CD4-positive, alpha-beta T cell treated with Interleukin-21 for 1 hour (primary cell): ENCODE results near the gene SH3RF1.

Source experiments
- DNase-seq: peaks from one replicate; pipeline ENCODE4 v3.0.0-alpha.2; 2020

Gene SH3RF1

DNA sequence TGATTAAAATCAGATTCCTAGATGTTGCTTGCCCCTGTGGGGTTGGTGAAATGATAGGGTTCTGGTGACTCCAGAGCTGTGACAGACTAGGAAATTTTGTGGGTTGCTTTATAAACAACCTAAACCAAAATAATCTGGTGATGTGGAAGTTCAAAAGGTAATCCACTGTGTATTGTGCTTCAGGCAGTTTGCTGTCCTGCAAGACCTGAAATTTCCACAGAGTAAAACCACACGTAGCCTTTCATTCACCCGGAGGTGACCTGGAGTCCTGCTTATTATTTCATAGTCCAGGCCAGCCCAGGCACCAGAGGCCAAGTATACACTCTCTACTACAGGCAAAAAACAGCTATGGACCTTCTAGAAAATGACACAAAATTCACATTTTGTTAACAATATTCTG lies 146.1 kb downstream of the SH3RF1 start:
- no peak for DNase-seq

DNA sequence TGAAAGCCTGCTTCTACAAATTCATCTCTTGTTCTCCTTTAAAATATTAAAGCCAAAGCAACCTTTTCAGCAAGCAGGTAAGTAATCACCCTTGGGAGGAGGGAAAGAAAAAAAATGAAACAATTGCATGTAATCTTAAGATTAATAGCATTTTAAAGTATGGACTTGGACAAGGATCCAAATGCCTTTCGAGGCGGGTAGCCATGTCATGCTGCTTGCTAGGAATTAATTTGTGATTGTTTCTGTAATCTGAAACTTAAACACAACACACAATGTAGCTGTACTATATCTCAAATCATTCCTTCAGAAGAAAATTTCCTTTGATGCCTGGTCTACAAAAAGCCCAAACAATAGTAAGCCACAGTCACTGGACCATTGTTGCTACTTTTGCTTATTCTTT lies 148.3 kb downstream of the SH3RF1 start:
- no peak for DNase-seq

GRCh38 chr4:169121861-169122382 lies 148.8 kb downstream of the SH3RF1 start:
- DNase-seq = no peak

GRCh38 chr4:169120624-169121023 lies 150.1 kb downstream of the SH3RF1 start:
- DNase-seq = no peak

DNA sequence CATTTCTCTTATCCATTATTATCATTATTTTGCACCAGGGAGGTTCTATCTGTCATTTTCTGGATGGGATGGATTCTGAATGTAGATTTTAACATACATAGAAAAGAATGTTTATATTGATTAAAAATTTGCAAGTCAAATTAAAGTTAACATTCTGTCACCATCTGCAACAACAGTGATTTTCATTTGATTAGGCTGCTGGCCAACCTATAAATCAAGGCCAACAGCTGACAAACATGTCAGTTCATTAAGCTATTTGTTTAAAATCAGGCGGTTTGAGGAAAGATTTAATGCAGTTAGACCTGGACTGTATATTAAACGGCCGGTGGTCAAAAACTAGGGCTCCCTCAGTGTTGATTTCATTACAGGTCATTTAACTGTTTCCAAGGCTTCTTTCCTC lies 151.2 kb downstream of the SH3RF1 start:
- no peak for DNase-seq

DNA sequence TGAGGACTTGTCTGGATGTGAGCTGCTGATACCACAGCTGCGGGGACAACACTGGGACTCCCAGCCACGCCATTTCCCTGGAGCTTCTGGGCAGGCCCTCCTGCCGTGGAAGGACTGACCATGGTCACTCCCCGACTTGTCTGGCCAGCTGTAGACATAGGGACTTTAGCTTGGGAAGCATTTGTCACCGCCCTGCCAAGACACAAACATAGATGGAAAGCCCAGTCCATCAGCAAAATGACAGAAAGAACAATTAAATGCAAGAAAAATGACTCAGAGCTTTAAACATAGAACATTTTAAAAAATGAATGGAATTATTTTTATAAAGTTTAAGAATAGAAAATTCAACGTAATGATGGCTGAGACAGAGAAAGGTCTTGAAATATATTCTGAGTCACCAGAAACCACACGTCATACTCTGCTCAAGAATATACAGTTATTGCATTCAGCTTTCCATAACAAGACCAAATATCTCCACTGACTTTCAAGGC lies 153.1 kb downstream of the SH3RF1 start:
- no peak for DNase-seq

GRCh38 chr4:169116270-169116901 lies 154.4 kb downstream of the SH3RF1 start:
- DNase-seq = no peak

- DNase-seq = no peak
Measured at GRCh38 chr4:169115897-169116254, 154.9 kb downstream of the SH3RF1 start.

DNA sequence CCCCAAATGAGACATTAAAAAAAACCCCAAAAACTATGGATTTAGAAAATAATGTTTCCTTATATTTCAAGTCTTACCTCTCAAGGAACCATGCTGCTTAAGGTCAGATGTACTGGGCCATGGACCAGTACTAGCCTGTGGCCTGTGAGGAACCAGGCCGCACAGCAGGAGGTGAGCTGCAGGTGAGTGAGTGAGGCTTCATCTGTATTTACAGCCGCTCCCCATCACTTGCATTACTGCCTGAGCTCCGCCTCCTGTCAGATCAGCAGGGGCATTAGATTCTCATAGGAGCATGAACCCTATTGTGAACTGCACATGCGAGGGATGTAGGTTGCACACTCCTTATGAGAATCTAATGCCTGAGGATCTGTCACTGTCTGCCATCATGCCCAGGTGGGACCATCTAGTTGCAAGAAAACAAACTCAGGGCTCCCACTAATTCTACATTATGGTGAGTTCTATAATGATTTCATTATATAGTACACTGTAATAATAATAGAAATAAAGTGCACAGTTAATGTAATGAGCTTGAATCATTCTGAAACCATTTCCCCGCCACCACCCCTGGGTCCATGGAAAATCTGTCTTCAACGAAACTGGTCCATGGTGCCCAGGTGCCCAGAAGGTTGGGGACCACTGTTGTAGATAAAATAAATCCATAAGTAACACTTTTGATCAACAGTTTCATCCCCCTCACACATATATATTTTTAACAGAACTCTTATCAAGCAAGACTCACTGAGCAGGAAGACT lies 155.4 kb downstream of the SH3RF1 start:
- DNase-seq = no peak

DNA sequence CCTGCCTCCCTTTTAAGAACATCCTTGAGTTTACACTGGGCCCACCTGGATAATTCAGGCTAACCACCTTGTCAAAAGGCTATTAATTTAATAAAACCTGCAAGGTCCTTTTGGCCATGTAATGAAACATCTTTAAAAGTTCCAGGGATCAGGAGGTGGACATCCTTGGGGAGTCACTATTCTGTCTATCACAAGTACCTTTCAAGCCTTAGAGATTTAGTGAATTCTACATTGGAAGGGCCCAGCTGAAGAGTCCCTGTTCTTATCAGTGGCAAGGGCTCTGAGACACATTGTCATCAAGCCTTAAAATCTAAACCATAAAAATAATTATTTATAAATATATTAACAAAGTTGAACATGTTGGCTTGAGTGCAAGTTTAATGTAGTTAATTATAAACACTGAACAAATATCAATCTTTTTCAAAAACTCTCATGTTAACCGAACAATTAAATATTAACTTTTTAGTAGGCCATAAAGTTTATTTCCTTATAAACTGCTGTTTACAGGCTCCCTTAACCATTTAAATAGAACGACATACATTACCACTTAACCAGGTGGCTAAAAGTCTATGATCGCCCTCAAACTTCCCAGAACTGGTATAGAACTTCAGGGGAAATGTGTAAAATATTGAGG lies 156.3 kb downstream of the SH3RF1 start:
- DNase-seq = no peak

DNA sequence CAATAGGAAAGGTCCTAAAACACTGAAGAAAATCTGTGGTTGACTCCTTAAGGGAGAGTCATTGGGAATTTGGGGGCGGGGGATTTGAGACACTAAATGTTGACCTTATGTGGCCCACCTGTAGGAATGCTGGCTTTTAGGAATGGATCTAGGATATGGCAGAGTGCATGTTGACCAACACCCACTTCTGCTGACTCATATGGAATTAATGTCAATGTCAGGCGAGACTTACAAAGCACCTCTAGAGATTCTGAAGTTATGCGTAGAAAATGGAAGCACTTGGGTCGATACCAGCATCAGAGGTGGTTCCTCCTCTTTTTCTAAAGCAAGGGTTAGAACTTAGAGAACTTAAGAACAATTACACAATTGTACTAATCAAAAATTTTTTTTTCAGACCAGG lies 160.1 kb downstream of the SH3RF1 start:
- DNase-seq = no peak

- no peak for DNase-seq
Measured at GRCh38 chr4:169109035-169109675, 161.6 kb downstream of the SH3RF1 start.

- no peak for DNase-seq
Measured at GRCh38 chr4:169108303-169108702, 162.5 kb downstream of the SH3RF1 start.

GRCh38 chr4:169107528-169107927 lies 163.2 kb downstream of the SH3RF1 start:
- DNase-seq = no peak

DNA sequence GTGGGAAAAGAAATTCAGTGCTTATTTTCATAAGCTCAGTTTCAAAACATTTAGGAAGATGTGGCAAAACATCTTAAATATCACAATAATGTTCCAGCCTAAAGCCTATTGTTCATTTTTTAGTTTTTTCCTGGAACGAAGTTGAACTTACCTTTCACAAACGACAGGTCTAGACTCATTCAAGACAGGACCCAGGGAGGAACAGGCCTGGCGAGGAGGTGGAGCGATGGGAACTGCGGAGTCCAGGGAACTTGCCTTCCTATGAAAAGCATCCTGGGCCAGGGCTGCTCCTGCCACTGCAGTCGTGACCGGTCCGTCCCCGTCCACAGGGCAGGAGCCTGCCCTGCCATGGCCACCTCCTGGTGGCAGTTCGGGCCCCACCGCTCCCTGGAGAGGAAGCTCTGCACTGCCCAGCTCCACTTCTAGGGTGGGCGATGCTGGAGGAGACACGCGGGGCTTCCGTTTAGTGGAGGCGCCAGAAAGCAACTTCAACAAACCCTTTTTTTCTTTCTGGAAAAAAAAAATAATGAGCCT lies 164.0 kb downstream of the SH3RF1 start:
- no peak for DNase-seq

GRCh38 chr4:169105620-169106019 lies 165.1 kb downstream of the SH3RF1 start:
- no peak for DNase-seq

DNA sequence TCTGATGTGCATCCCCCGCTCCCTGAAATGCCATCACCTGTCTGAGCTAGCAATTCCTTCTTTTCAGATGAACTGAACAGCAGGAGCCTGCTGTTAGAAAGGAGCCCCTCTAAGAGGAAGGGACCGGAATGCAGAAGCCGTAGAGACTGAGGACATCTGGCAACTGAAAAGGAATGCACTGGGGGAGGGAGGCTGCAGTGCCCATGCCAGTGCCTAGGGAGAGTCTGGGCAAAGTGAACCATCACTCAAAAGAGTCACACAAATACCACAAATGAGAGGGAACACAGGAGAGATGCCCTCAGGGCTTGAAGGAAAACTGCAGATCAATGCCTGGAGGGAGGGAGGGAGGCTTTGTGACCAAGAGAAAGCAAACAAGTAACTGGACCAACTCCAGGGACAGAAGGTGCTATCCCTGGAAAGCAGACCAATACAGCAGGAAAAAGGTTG lies 166.8 kb downstream of the SH3RF1 start:
- no peak for DNase-seq

DNA sequence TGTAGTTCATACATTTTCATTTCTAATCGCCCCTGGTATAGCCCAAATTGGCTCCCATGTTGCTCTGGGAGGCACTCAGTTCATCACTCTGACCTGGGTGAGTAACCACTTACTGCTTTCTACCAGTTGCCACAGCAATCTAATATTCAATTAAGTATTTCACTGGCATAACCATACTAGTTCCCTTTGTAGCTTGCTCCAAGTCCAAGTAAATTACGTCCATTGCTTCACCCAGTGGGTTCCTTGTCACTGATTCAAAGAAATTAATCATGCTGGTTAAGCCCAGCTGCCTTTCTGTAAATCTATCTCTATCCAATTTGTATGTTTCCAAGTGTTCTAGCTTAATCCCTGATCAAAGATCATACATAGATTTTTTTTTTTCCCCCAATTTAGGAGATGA lies 168.7 kb downstream of the SH3RF1 start:
- no peak for DNase-seq

DNA sequence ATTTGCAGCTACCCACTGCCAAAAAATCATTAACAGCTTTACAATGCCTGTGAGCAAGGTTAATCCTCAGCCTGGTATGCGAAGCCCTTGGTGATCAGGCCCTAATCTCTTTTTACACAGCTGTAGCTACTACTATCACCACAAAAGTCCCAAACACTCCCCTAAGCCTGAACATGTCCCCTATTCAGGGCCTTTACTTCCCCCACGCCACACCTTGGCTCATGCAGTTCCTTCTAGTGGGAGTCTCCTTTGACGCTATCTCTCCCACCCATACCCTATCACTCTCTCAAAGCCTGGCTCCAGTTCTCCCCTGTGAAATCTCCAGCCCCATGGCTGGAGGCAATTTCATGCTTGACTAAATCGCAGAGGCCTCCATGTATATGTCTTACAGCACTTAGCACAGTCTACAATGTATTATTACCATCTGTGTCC lies 170.1 kb downstream of the SH3RF1 start:
- no peak for DNase-seq

DNA sequence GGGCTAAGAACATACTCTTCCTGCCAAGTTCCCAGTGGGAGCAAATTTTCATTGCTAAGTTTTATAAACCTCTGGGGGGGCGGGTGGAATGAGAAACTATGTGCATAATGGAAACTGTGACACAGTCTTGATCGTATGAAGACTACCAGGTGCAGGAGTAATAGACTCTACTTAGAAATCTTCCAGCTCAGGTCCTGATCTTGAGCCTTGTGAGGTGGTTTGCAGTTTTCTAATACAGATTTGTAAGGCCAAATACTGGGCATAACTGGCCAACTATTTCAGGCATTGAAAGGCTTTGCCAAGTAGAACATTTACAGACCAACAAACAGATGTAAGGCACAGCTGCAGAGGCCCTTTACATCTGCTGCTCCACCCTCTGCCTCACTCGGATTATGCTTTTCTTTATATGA lies 171.0 kb downstream of the SH3RF1 start:
- DNase-seq = no peak

DNA sequence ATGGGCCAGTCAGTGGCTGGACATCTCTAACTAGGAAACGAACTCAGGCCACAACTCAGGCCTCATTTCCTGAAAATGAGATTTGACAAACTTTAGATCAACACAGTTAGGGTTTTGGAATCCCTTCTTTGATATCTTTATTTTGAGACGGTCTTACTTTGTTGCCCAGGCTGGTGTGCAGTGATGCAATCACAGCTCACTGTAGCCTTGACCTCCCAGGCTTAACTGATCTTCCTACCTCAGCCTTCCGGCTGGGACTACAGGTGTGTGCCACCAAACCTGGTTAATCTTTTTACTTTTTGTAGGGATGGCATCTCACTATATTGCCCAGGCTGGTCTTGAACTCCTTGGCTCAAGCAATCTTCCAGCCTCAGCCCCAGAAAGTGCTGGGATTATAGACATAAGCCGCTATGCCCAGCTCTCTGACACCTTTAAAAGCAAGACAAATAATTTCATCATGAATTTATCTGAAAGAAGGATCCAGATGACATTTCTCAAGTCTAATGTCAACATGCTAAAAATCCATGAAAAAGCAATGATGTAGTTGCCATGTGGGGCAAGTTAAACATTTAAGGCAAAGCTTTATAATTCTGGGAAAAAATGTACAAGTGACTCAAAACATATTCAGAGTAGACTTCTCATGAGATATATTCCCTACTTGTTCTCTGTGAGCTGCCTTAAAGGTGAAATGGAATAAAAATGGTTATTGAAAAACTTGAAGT lies 171.6 kb downstream of the SH3RF1 start:
- DNase-seq = no peak

- DNase-seq = no peak
Measured at GRCh38 chr4:169098532-169098931, 172.2 kb downstream of the SH3RF1 start.
